NB4 (cell line): ENCODE results near the gene MED1.
A peak's percentile ranks its signal among the peaks of the same experiment; 100 is the strongest.

Experiments used
- CTCF ChIP-seq: IDR thresholded peaks from one replicate; pipeline ENCODE4 v1.5.1; 2012; ENCODE audit warnings: low read depth, low read length
- TF ChIP-seq, protein P1 (sequence below): IDR thresholded peaks from 2 replicates; pipeline ENCODE4 v1.6.1; 2011; ENCODE audit warnings: low read depth, low read length

GRCh38 chr17:39450847-39451581 lies at the start of gene MED1:
- TF ChIP-seq CTCF: no peak
- TF ChIP-seq, protein P1, sequence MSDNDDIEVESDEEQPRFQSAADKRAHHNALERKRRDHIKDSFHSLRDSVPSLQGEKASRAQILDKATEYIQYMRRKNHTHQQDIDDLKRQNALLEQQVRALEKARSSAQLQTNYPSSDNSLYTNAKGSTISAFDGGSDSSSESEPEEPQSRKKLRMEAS: peak; percentile 67
